RKO (cell line): ENCODE measurements around the gene AQP5.

Source experiments
- DNase-seq: peaks from one replicate; pipeline ENCODE4 v3.0.0-alpha.2; 2016; ENCODE audit warnings: low spot score

The AQP5 gene

GRCh38 chr12:49932533-49933130, 29.0 kb upstream of the AQP5 start:
- no peak for DNase-seq

- DNase-seq = no peak
Observed at GRCh38 chr12:49933796-49934195, 27.9 kb upstream of the AQP5 start.

- no peak for DNase-seq
Observed at GRCh38 chr12:49934505-49934904, 27.2 kb upstream of the AQP5 start.

DNA sequence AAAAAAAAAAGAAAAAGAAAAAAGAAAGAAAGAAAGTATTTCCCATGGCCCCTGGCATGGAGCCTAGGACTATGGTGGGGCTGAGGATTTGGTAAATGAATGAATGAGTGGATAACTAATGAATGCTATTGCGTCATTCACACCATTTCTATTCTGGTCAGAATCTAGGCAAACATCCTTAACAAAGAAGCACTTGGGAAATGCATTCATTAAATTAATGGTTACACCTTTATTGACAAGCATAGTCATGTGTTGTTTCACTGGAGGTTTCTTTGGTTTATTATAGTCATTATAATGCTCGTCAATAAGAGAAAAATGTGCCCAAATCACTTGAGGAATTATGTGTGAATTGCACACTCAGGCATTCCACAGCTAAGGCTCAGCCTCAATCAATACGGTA, 24.7 kb upstream of the AQP5 start:
- DNase-seq = no peak

DNA sequence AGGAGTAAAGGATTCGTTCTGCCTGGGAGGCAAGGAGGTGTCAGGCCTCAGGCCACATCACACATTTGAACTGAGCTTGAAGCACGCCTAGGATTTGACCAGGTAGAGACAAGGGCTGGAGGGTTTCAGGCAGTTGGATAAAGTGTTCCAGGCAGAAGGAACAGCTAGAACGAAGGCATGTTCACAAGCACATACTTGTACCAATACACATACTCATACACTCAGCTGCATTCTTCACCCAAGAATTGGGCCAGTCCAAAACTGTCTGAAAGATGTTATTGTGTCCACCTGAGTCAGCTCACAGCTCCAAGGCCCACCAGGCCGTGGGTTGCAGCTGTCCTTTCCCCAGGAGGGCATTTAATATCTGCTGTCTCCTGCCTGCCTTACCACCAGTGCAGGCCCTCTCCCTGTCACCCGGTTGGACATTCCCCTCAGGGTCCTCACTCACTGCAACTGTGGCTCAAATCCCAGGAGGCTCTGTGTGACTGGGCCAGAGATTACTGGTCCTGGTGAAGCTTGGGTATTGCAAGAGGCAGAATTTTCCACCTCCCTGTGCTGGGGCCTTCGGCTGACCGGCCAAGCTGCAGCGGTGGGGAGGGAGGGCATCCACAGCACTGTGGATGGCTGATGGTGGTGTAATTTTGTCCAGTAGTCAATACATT, 23.9 kb upstream of the AQP5 start:
- DNase-seq = no peak

- DNase-seq = no peak
Observed at GRCh38 chr12:49939307-49939706, 22.4 kb upstream of the AQP5 start.

DNA sequence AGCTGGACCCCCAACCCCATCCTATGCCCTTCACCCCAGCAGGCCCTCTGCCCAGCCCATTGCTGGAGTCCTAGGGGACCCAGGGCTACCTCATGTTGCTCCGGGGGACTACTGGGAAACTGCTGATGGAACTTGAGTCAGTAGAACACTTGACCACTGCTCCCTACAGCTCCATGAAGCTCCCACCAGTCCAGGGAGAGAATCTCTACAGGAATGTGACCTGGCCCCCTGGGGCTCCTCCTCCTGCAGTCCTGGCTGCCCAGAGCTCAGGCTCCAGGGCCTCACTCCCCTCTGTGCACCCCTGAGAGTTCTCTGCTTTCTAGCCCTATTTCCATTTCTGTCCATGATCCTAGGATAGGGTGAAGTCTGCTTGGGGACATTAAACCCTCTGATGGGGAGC, 22.0 kb upstream of the AQP5 start:
- no peak for DNase-seq

DNA sequence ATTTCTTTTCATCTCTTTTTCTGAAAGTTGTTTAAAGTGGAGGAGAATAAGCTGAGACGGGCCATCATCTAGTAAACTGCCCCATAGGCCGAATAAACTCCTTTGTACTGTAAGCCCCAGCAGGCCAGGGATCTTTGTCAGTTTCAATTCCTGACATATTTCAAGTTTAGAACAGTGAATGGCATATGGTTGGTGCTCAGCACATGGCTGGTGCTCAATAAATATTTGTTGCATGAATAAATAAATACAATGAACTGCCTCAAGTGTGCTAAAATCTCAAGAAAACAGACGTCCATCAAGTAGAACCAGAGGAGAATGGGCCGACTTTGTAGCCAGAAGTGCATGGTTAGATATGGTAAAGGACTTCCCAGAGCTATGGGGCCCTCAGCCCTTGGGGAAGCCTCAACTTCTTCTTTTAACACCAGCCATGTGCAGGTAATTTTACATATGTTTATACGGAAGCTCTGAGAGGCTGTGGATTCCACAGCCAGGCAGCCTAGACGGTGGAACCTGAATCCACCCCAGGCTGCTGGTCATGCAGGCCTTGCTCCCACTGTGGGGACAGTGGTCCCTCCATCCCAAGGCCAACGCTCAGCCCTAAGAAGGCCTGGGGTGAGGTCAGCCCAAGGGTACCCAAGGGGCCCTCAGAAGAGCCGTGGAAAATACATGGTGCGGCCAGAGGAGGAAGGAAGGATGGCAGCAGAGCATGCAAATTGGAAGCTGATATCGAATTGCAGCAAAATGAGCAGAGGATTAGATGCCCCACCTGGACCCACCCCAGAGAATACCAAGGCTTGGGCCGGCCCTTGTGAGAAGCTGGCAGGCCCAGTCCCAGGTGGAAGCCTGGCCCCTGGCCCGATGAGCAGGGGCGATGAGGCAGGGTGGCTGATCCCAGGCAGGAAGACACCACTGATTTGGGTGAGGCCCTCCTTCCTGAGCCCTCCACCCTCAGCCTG, 19.8 kb upstream of the AQP5 start:
- no peak for DNase-seq

DNA sequence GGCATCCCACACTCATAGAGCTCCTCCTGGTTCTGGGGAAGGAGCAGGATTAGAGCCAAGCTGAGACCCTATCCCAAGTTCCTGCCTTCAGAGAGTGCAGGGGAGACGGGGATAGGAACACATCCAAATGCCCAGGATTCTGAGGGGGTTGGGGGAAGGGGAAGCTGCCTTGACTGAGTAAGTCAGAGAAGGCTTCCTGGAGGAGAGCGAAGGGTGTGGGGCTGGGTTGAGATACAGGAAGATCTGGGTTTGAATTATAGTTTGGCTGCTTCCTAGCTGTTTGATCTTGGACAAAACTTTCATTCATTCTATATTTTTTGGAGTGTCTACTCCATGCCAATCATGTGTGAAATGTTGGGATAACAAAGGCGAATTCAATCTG, 19.2 kb upstream of the AQP5 start:
- DNase-seq = no peak

GRCh38 chr12:49942921-49943624, 18.6 kb upstream of the AQP5 start:
- DNase-seq = no peak

- DNase-seq = no peak
Observed at GRCh38 chr12:49943625-49943960, 18.1 kb upstream of the AQP5 start.

DNA sequence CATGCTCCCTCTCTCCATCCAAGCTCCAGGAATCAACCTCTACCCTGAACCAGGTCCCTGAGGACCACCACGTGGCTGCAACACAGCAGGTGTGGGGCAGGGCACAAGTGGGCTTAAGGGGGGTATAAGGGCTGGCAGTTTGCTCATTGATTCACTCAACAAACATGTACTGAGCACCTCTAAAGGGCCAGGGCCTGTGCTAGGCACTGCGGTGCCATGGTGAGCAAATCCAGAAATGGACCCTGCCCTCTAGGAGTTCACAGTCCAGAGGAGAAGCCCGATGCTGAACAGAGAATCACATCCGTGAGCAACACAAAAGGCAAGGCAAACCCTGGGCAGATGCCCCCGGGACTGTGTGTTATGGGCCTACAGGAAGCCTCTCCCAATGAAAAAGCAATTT, 17.6 kb upstream of the AQP5 start:
- no peak for DNase-seq

DNA sequence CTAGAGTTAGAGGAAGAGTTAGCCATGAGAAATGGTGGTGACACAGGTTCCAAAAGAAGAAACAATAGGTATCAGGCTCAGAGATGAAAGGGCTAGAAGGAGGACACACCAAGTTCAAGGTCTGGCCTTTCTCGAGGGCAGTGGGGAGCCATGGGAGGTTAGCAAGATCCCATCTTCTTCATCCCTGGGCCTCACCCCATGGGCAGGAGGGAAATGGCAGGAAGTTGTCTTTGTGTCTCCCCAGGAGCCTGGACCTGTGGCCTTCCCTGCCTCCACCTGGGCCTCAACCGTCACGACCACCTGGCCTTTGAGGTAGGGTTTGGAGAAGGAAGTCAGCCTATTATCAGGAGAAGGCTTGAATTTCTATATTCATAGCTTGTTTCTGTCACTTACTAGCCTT, 17.0 kb upstream of the AQP5 start:
- DNase-seq = no peak

- peak; percentile 86 for DNase-seq
Observed at GRCh38 chr12:49945394-49946080, 16.1 kb upstream of the AQP5 start.

GRCh38 chr12:49946086-49946485, 15.6 kb upstream of the AQP5 start:
- no peak for DNase-seq

DNA sequence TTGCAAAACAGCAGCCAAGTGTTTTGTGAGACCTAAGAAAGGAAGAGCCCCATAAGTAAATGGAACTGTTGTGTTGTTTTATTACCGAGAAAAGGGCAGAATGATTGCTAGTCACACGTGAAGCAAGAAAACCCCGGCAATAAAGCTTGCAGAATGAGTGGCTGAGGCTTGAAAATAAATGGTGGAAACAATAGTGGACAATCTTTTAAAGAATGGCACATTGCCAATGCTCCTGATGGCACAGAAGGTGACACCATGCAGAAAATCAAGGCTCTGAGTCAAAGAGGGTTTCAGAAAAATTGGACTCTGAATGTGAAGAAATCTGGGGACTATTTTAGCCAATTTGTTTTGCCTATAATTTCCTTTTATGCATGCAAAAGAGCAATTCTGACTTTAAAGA, 15.2 kb upstream of the AQP5 start:
- DNase-seq = no peak

DNA sequence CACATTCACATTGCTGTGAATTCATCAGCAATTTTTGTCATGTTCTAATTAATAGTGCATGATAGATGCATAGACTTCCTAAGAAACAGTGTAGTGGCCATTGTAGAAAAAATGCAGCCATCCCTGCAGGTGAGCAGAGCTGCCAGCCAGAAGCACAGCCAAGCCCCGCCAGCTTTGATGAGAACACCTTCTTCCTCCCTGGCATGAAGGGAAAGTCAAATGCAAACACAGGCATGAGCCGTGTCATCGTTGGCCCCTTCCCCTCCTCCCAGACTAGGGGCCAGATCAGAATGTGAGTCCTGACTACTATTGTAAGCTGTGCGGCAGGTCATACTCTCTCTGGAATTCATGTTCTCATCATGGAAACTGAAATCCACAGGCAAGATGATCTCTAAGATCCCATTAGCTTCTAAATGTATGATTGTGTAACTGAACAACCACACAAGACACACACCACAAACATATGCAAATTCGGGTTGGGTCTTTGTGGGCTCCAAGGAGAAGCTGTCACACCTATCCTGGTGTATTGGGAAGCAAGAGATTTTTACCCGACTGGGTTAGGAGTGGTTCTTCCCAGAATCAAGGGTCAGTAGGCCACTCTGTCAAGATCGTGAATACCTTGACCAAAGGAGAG, 14.0 kb upstream of the AQP5 start:
- no peak for DNase-seq

DNA sequence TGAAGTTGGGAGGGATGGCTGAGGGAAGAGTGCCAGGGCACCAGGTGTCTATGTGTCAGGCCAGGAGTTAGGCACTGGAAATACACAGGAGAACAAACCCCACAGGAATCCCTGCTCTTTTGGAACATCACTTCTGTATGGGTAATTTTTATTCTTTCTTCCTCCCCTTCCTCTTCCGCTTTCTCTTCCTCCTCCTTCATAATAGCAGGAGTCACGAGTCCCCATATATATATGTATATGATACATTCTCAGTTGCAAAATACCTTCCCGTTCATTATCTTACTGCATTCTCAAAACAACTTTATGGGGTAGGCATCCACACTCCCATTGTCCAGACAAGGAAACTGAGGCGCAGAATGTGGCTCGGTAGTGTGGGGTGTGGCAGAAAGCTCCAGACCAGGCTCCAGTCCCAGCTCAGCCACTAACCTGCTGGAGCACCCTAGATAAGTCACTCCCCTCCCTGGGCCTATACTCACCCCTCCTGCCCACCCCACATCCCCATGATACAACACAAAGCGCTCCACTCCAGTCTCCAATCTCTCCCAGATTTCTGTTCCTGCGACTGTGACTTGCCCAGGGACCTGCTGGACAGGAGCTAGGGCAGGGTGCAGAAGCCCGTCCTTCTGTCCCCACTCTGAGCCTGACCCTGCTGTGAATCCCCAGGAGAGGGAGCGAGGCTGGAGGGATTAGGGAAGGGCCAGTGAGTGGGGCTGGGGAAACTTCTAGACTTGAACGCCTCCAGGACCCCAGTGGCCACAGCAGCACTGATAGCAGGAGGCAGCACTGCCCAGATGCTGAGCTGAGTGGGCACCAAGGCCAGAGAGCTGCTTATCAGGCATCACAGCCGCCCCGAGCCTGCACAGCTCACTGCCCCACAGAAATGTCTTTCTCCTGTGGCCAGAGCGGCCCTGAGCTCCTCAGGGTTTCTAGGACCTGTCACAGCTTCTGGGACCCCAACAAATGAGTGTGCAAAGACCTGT, 12.5 kb upstream of the AQP5 start:
- no peak for DNase-seq

DNA sequence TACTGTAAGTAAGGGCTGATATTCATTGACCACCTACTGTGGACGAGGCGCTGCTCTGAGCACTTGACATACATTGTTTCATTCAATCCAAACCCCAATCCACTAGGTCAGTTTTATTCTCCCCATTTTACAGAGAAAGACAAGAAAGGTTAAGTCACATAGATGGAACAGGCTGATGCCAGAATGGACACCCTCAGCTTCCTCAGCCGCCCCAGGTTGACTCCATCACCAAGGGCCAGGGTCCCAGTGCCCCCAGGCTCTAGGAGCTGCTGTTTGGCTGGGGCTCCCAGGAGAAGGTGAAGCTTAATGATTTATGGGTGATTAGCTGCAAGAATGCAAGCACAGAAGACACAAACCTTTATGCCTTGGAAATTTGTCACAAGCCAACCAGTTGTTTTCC, 11.8 kb upstream of the AQP5 start:
- DNase-seq = no peak
